RWPE1 (cell line): ENCODE data around the gene SYT6.

Source experiments
- CTCF ChIA-PET: fragments of 350-600 bp; sonication (Branson Sonifier 250); formaldehyde crosslinking; extraction: SDS; loops from one replicate; lab custom pipeline; 2021; lab: Yijun Ruan, JAX
- POLR2A ChIA-PET: fragments of 400-600 bp; formaldehyde crosslinking; extraction: SDS; loops from one replicate; lab custom pipeline; 2020; ENCODE audit warnings: antibody characterized with exemption; ENCODE audit not compliant: low non-redundant PET; lab: Yijun Ruan, JAX
- DNase-seq: peaks from one replicate; pipeline ENCODE4 v3.0.0; 2012; ENCODE audit warnings: low spot score
- H3K27ac ChIP-seq: fragments of 450-650 bp; 2 replicates; pipeline ENCODE4 v1.5.1; 2017
- TF ChIP-seq, protein P1 (sequence below): fragments of 450-650 bp; conservative IDR thresholded peaks from 2 replicates; pipeline ENCODE4 v1.5.1; 2017; ENCODE audit warnings: low read depth, mild to moderate bottlenecking

Gene SYT6

DNA sequence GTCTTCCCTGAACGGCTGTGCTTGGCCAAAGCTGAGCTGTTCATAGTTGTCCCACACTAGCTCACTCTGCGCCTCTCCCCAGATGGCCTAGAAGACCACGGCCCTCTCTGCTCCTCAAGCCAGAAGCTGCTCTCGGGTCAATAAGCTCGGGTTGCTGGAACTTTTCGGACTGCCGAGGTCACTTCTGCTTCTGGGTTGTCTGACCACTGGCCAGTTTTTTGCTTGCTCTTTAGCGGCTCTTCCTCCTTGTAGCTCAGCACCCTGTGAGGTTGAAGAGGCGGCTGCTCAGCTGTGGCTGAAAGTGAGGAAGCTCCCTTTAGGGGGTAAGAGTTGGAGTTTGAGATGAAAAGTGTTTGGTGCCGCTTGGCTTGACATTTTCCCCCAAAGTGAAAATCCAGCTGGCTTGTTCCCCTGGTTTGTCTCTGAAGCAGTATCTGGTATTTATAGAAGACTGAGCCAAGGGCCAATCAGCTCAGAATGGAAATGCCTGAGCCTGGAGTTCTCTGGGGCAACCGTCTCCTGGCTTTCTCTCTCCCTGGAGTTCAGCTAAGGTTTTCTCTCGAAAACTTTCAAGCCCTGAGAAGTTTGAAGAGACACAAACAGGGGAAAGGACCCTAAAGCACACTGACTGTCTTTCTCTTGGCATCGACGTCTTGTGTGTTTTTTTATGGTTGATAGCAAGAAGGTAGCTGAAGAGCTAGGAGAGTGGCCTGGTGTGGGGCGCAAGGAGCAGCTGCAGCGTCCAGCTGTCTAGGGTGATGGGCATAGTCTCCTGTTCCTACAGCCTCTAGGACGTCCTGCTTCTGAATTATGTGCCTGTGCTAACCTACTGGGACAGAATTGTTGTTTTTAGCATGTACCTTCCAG lies 72.0 kb downstream of the SYT6 start:
- DNase-seq = no peak
- TF ChIP-seq, protein P1, sequence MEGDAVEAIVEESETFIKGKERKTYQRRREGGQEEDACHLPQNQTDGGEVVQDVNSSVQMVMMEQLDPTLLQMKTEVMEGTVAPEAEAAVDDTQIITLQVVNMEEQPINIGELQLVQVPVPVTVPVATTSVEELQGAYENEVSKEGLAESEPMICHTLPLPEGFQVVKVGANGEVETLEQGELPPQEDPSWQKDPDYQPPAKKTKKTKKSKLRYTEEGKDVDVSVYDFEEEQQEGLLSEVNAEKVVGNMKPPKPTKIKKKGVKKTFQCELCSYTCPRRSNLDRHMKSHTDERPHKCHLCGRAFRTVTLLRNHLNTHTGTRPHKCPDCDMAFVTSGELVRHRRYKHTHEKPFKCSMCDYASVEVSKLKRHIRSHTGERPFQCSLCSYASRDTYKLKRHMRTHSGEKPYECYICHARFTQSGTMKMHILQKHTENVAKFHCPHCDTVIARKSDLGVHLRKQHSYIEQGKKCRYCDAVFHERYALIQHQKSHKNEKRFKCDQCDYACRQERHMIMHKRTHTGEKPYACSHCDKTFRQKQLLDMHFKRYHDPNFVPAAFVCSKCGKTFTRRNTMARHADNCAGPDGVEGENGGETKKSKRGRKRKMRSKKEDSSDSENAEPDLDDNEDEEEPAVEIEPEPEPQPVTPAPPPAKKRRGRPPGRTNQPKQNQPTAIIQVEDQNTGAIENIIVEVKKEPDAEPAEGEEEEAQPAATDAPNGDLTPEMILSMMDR = no peak
- CTCF ChIA-PET = interaction anchor here (0.6 kb wide), 1 partner anchor 100 kb away, joined by 3 read pairs; no protein-coding TSS in a partner anchor
- POLR2A ChIA-PET = no interaction called here
- no peak overlapping the region for H3K27ac ChIP-seq

DNA sequence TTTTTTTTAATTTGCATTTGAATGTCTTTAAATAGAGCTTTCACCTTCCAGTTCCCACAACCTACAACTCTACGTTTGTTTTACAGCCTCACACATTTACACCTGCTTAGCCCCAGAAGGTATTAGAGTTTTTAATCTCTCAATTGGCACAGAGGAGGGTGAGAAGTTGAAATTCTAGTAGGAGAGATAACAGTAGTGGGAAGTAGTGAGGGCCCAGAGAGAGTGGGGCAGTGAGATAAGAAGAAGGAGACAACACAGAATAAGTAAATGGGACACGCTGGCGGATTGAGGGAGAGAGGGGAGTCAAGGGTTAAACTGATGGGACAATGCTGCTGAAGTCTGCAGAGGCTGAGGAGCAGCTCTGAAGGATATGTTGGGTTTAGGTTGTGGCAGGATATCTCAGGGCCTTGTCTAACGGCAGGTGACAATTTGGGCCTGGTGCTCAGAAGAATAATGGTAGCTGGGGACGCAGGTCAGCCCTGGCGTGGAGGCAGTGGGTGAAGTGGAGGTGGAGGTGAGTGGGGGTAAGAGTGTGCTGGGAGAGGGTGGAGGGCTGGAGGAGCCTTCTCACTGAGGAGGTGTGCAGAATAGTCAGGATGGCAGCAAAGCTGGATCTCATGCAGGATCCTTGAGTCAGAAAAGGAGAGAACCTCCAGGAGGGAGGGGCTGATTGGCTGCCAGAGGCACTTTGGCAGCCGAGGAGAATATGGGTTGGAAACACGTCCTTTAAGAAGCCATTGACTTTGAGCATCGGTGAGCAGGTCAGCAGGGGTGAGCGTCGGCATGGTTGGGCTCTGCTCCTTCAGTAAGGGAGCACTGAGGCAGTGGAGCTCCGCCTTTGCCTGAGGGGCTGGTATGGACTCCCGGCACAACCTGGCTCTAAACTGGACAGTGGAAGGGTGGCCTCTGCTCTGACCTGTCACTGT lies 72.9 kb downstream of the SYT6 start:
- ChIA-PET POLR2A (no interaction called here), CTCF (interaction anchor here (1.1 kb wide), 1 partner anchor 202 kb away, joined by 3 read pairs; no protein-coding TSS in a partner anchor)
- no peak for DNase-seq
- TF ChIP-seq, protein P1 = no peak
- no peak overlapping the region for H3K27ac ChIP-seq

DNA sequence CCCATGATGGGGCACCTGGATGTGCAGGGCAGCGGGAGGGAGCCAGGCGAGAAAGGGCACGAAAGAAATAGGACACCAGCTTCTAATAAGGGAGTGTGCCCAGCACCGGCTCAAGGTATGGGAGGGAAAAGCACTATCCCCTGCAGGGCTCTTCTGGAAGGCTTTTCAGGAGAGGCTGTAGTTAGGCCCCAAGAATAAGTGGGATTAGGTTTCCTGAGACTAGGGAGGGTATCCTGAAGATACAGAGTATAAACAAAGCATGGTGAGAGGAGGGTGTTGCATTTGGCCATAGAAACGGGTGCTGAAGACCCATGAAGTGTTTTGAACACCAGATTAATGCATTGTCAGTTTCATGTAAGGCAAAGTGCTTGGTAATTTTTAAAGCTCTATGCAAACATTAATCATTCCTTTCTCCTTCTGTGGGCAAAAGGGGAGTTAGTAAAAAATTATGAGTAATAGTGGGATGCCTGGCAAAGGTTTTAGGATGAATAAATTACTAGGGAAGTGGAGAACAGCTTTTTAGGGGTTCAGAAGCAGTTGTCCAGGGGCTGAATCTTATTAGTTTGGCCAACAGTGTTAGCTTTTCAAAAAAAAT lies 74.0 kb downstream of the SYT6 start:
- DNase-seq = no peak
- TF ChIP-seq, protein P1 = no peak
- no peak overlapping the region for H3K27ac ChIP-seq
- ChIA-PET POLR2A (no interaction called here), CTCF (interaction anchor here (1.1 kb wide), 1 partner anchor 204 kb away, joined by 3 read pairs; no protein-coding TSS in a partner anchor)

DNA sequence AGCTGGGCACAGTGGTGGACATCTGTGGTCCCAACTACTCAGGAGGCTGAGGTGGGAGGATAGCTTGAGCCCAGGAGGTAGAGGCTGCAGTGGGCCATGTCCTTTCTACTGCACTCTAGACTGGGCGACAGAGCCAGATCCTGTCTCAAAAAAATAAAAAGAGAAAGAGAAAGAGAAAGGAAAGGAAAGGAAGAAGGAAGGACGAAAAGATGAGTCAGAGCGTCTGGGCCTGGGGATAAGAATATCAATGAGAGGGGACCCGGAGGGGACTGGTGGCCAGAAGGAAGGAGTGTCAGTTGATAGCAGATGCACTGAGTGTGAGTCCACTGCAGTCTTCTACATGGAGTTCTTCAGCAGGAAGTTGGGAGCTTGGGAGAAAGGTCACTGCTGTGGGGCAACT lies 75.6 kb downstream of the SYT6 start:
- TF ChIP-seq, protein P1 = no peak
- POLR2A ChIA-PET = no interaction called here
- CTCF ChIA-PET = no interaction called here
- H3K27ac ChIP-seq = no peak overlapping the region
- DNase-seq = no peak

DNA sequence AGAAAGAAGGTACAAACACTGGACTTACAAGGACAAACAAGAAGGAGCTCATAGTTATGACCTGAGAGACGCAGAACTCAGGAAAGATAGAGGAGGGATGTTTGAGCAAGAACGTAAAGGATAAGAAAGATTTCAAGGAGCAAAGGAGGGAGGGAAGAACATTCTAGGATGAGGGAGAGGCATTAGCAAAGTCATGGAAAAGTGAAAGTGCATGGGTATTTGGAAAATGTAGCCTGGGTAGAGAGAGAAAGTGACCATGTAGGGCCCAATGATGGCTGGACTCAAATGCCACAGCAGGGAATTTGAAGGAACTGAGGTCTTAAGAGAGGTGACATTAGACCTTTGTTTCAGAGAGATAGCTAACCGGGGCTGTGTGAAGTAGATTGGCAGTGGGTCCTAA lies 76.5 kb downstream of the SYT6 start:
- DNase-seq = no peak
- POLR2A ChIA-PET = no interaction called here
- TF ChIP-seq, protein P1 = no peak
- CTCF ChIA-PET = no interaction called here
- no peak overlapping the region for H3K27ac ChIP-seq

DNA sequence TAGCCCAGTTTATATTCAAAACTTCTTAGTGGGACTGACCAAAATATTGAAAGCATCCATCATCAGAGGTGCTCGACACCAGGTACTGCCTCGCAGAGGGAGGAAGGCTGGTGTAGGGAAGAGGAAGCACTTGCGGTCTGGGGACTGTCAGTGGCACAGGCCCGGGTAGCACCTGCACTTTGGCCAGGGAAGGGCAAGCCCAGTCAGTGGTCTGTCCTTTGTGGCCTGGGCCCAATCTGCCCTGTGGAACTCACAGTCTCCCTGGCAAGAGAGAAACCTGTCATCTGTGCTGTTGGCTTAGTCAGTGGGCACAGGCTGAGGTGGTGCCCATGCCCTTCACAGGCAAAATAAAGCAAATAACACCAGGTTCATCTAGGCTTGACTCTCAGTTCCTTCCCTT lies 77.4 kb downstream of the SYT6 start:
- no peak overlapping the region for H3K27ac ChIP-seq
- CTCF ChIA-PET = no interaction called here

More for the DNA sequence above, 77.4 kb downstream of the SYT6 start:
- POLR2A ChIA-PET = no interaction called here
- DNase-seq = no peak
- TF ChIP-seq, protein P1 = no peak
